Uterus (tissue), 4 donors: ENCODE results near the gene SYNGR3. TPM values are rescaled to one million over a fixed set of nuclear protein-coding genes. Genes with fewer than 3 reads are reported as not detected.

Experiments
- DNase-seq, 2 donors: peaks; one replicate each; pipeline ENCODE4 v3.0.0-alpha.2; 2019 to 2020
- H3K27ac ChIP-seq, 2 donors: fragments of 200-600 bp; sonication (generic); 1 replicate in 1 of 2; 2 replicates in 1 of 2; pipeline ENCODE4 v1.5.1; 2016 to 2018
- H3K27me3 ChIP-seq, 2 donors: fragments of 200-600 bp; sonication (generic); one replicate each; pipeline ENCODE4 v1.5.1; 2018 to 2019; ENCODE audit warnings: control low read depth in 1 of 2
- H3K36me3 ChIP-seq, 2 donors: fragments of 200-600 bp; sonication (generic); one replicate each; pipeline ENCODE4 v1.5.1; 2019; ENCODE audit warnings: control low read depth in 1 of 2
- H3K4me1 ChIP-seq, 2 donors: fragments of 200-600 bp; sonication (generic); one replicate each; pipeline ENCODE4 v1.5.1; 2018 to 2019; ENCODE audit warnings: control low read depth in 1 of 2
- H3K4me3 ChIP-seq, 2 donors: fragments of 200-600 bp; sonication (generic); 1 replicate in 1 of 2; 2 replicates in 1 of 2; pipeline ENCODE4 v1.5.1; 2018 to 2019; ENCODE audit warnings: mild to moderate bottlenecking in 1 of 2
- H3K9me3 ChIP-seq, 2 donors: fragments of 200-600 bp; sonication (generic); one replicate each; pipeline ENCODE4 v1.5.1; 2019; ENCODE audit warnings: control low read depth in 1 of 2
- CTCF ChIP-seq, 4 experiments: fragments of 200-600 bp in 2 of 4; fragments of 450-650 bp in 2 of 4; sonication (generic) in 2 of 4; IDR thresholded peaks; one replicate each; pipeline ENCODE4 v1.5.1; 2016 to 2019; ENCODE audit warnings: antibody characterized with exemption in 4 of 4, mild to moderate bottlenecking in 2 of 4, moderate library complexity in 1 of 4
- POLR2A ChIP-seq, 2 donors: fragments of 450-650 bp; IDR thresholded peaks; one replicate each; pipeline ENCODE4 v1.6.1; 2016; ENCODE audit warnings: antibody characterized with exemption in 2 of 2, mild to moderate bottlenecking in 1 of 2, moderate library complexity in 1 of 2
- intact Hi-C: fragments of 100-400 bp; cut with DNase I; formaldehyde crosslinking; loops from one replicate; pipeline ENCODE4 v1.15.1; 2023; ENCODE audit warnings: low total_unique reads
- total RNA-seq, 4 donors: library from RNA; depleted of rRNA in 3 of 4; stranded (reverse); fragments of >200 nt in 3 of 4; gene quantifications; one replicate each; pipeline versions ENCODE4 v1.1.0 to v1.2.4, GENCODE V29; 2014 to 2023
- donor health status: DM: yes; HTN: yes; CAD: no.

Gene SYNGR3
- total RNA-seq, 4 donors from 2014 or later = 1.5 TPM; not detected in 3

GRCh38 chr16:1992704-1993317, 3.0 kb downstream of the SYNGR3 start:
- H3K4me3 ChIP-seq = peak overlapping the region in 1 of 2 donors; percentile 7
- H3K36me3 ChIP-seq = no peaks in the 10 kb centered on the region
- peaks cover 0 to 16% of the 10 kb centered on the region in 2 donors for H3K4me1 ChIP-seq
- no peaks in the 10 kb centered on the region for H3K9me3 ChIP-seq
- no peak for TF ChIP-seq POLR2A (IDR thresholded peaks at IDR 0.05)
- H3K27me3 ChIP-seq = peaks cover 14 to 20% of the 10 kb centered on the region in 2 donors
- H3K27ac ChIP-seq = no peak overlapping the region
- intact Hi-C loops = no loop called here
- DNase-seq = no peak

GRCh38 chr16:1993731-1994131, 4.0 kb downstream of the SYNGR3 start:
- no peak overlapping the region for H3K4me3 ChIP-seq
- TF ChIP-seq POLR2A (IDR thresholded peaks at IDR 0.05) = no peak
- TF ChIP-seq CTCF (IDR thresholded peaks at IDR 0.05) = no peak
- H3K27me3 ChIP-seq = peaks cover 14 to 20% of the 10 kb centered on the region in 2 donors
- H3K4me1 ChIP-seq = peaks cover 0 to 16% of the 10 kb centered on the region in 2 donors
- intact Hi-C loops = no loop called here
- H3K27ac ChIP-seq = no peak overlapping the region
- DNase-seq = no peak
- no peaks in the 10 kb centered on the region for H3K36me3 ChIP-seq
- no peaks in the 10 kb centered on the region for H3K9me3 ChIP-seq

GRCh38 chr16:1997494-1998359, 8.0 kb downstream of the SYNGR3 start:
- TF ChIP-seq POLR2A (IDR thresholded peaks at IDR 0.05) = no peak
- no peak overlapping the region for H3K4me3 ChIP-seq
- no peaks in the 10 kb centered on the region for H3K27me3 ChIP-seq
- no peaks in the 10 kb centered on the region for H3K9me3 ChIP-seq
- H3K27ac ChIP-seq = no peak overlapping the region
- H3K36me3 ChIP-seq = no peaks in the 10 kb centered on the region
- peak in 1 of 2 donors; percentile 50 for DNase-seq
- intact Hi-C loops = no loop called here
- H3K4me1 ChIP-seq = no peaks in the 10 kb centered on the region

- intact Hi-C loops = no loop called here
- Histone ChIP-seq H3K36me3 (no peaks in the 10 kb centered on the region), H3K4me3 (no peak overlapping the region), H3K27ac (no peak overlapping the region), H3K4me1 (no peaks in the 10 kb centered on the region), H3K27me3 (no peaks in the 10 kb centered on the region), H3K9me3 (no peaks in the 10 kb centered on the region)
- DNase-seq = no peak
- TF ChIP-seq POLR2A (IDR thresholded peaks at IDR 0.05) (no peak), CTCF (IDR thresholded peaks at IDR 0.05) (no peak)
These were observed 8.6 kb downstream of the SYNGR3 start for GRCh38 chr16:1998360-1998835.

GRCh38 chr16:1998852-1999801, 9.4 kb downstream of the SYNGR3 start:
- Histone ChIP-seq H3K27me3 (no peaks in the 10 kb centered on the region), H3K27ac (no peak overlapping the region), H3K36me3 (no peaks in the 10 kb centered on the region), H3K9me3 (no peaks in the 10 kb centered on the region), H3K4me3 (no peak overlapping the region), H3K4me1 (no peaks in the 10 kb centered on the region)
- no peak for DNase-seq
- TF ChIP-seq CTCF (IDR thresholded peaks at IDR 0.05) (no peak), POLR2A (IDR thresholded peaks at IDR 0.05) (no peak)
- intact Hi-C loops = no loop called here
